HEK293 (cell line): ENCODE data around the gene CBLIF.

Source experiments
- CTCF ChIA-PET: fragments of 350-600 bp; formaldehyde crosslinking; extraction: SDS; loops from one replicate; lab custom pipeline; 2021; ENCODE audit warnings: antibody characterized with exemption; lab: Yijun Ruan, JAX
- POLR2A ChIA-PET: fragments of 300-600 bp; formaldehyde crosslinking; extraction: SDS; loops from one replicate; lab custom pipeline; 2020; ENCODE audit warnings: antibody characterized with exemption, inconsistent platforms; lab: Yijun Ruan, JAX
- H3K27ac ChIP-seq: fragments of 200-500 bp; sonication (Bioruptor generic); 2 replicates; pipeline ENCODE4 v1.5.1; 2014; ENCODE audit warnings: low read depth, low read length, control low read depth, inconsistent platforms; ENCODE audit errors: extremely low read depth
- H3K36me3 ChIP-seq, 2 experiments: fragments of 200-500 bp in 1 of 2; sonication (Bioruptor generic) in 1 of 2; 1 replicate in 1 of 2; 2 replicates in 1 of 2; pipeline ENCODE4 v1.5.1; 2014 to 2017; ENCODE audit warnings: inconsistent platforms in 2 of 2, low read length in 2 of 2; ENCODE audit not compliant: control insufficient read depth in 2 of 2, insufficient read depth in 1 of 2
- H3K4me1 ChIP-seq: fragments of 200-500 bp; sonication (Bioruptor generic); 2 replicates; pipeline ENCODE4 v1.5.1; 2014; ENCODE audit warnings: mild to moderate bottlenecking, low read length, inconsistent platforms; ENCODE audit not compliant: control insufficient read depth, insufficient read depth
- H3K4me3 ChIP-seq: 2 replicates; pipeline ENCODE4 v1.5.1; 2011; ENCODE audit warnings: low read depth, mild to moderate bottlenecking, control low read depth, low read length, moderate library complexity
- H3K9me3 ChIP-seq: fragments of 200-500 bp; sonication (Bioruptor generic); 2 replicates; pipeline ENCODE4 v1.5.1; 2014; ENCODE audit warnings: low read depth, low read length, inconsistent platforms; ENCODE audit not compliant: control insufficient read depth, insufficient read depth
- BCL11A ChIP-seq: fragments of 450-650 bp; formaldehyde crosslinking; IDR thresholded peaks from 2 replicates; pipeline ENCODE4 v1.5.1; 2016; ENCODE audit warnings: low read depth, missing biosample characterization, missing genetic modification characterization
- HOXA7 ChIP-seq: sonication (generic); formaldehyde crosslinking; IDR thresholded peaks from 2 replicates; pipeline ENCODE4 v1.8.1; 2022; ENCODE audit warnings: missing genetic modification reagents, borderline replicate concordance
- PATZ1 ChIP-seq: fragments of 450-650 bp; formaldehyde crosslinking; IDR thresholded peaks from 2 replicates; pipeline ENCODE4 v1.5.1; 2016; ENCODE audit warnings: missing biosample characterization, missing genetic modification characterization
- PRDM1 ChIP-seq: fragments of 450-650 bp; formaldehyde crosslinking; IDR thresholded peaks from 2 replicates; pipeline ENCODE4; 2016; ENCODE audit warnings: missing biosample characterization, missing genetic modification characterization
- SALL2 ChIP-seq: fragments of 450-650 bp; formaldehyde crosslinking; IDR thresholded peaks from 2 replicates; pipeline ENCODE4 v1.5.0; 2017; ENCODE audit warnings: missing biosample characterization, mild to moderate bottlenecking, missing genetic modification characterization, borderline replicate concordance
- SCRT1 ChIP-seq: fragments of 450-650 bp; formaldehyde crosslinking; IDR thresholded peaks from 2 replicates; pipeline ENCODE4 v1.5.1; 2016; ENCODE audit warnings: missing biosample characterization, missing genetic modification characterization, borderline replicate concordance
- SETDB1 ChIP-seq: IDR thresholded peaks from one replicate; pipeline ENCODE4 v1.6.1; 2017; ENCODE audit warnings: mild to moderate bottlenecking, low read length, moderate library complexity, mixed read lengths; ENCODE audit not compliant: insufficient read length
- ZNF133 ChIP-seq: fragments of 450-650 bp; formaldehyde crosslinking; IDR thresholded peaks from 2 replicates; pipeline ENCODE4 v1.5.1; 2016; ENCODE audit warnings: missing biosample characterization, missing genetic modification characterization
- ZNF148 ChIP-seq: fragments of 450-650 bp; formaldehyde crosslinking; IDR thresholded peaks from 2 replicates; pipeline ENCODE4 v1.5.0; 2017; ENCODE audit warnings: missing biosample characterization, missing genetic modification characterization, borderline replicate concordance
- ZNF157 ChIP-seq: fragments of 450-650 bp; formaldehyde crosslinking; IDR thresholded peaks from 2 replicates; pipeline ENCODE4 v1.5.1; 2016; ENCODE audit warnings: missing biosample characterization, missing genetic modification characterization
- ZNF16 ChIP-seq: fragments of 450-650 bp; formaldehyde crosslinking; IDR thresholded peaks from 2 replicates; pipeline ENCODE4 v1.5.1; 2016; ENCODE audit warnings: low read depth, missing biosample characterization, missing genetic modification characterization
- ZNF175 ChIP-seq: fragments of 450-650 bp; formaldehyde crosslinking; IDR thresholded peaks from 2 replicates; pipeline ENCODE4 v1.5.1; 2016; ENCODE audit warnings: missing biosample characterization, missing genetic modification characterization
- ZNF23 ChIP-seq: fragments of 450-650 bp; formaldehyde crosslinking; IDR thresholded peaks from 2 replicates; pipeline ENCODE4 v1.5.1; 2016; ENCODE audit warnings: missing biosample characterization, missing genetic modification characterization, borderline replicate concordance
- ZNF416 ChIP-seq: fragments of 450-650 bp; formaldehyde crosslinking; IDR thresholded peaks from 2 replicates; pipeline ENCODE4 v1.5.1; 2016; ENCODE audit warnings: missing biosample characterization, missing genetic modification characterization
- ZNF571 ChIP-seq: fragments of 450-650 bp; formaldehyde crosslinking; IDR thresholded peaks from 2 replicates; pipeline ENCODE4 v1.5.0; 2017; ENCODE audit warnings: missing biosample characterization, missing genetic modification characterization
- ZNF664 ChIP-seq: fragments of 450-650 bp; formaldehyde crosslinking; IDR thresholded peaks from 2 replicates; pipeline ENCODE4 v1.5.1; 2016; ENCODE audit warnings: missing biosample characterization, missing genetic modification characterization
- ZNF677 ChIP-seq: fragments of 450-650 bp; IDR thresholded peaks from 2 replicates; pipeline ENCODE4 v1.5.0; 2018; ENCODE audit warnings: missing biosample characterization, mild to moderate bottlenecking, missing genetic modification characterization, moderate library complexity
- ZNF701 ChIP-seq: fragments of 450-650 bp; formaldehyde crosslinking; IDR thresholded peaks from 2 replicates; pipeline ENCODE4 v1.5.1; 2016; ENCODE audit warnings: missing biosample characterization, missing genetic modification characterization
- ZNF707 ChIP-seq: fragments of 450-650 bp; formaldehyde crosslinking; IDR thresholded peaks from 2 replicates; pipeline ENCODE4 v1.5.1; 2016; ENCODE audit warnings: missing biosample characterization, missing genetic modification characterization
- ZSCAN16 ChIP-seq: fragments of 450-650 bp; formaldehyde crosslinking; IDR thresholded peaks from 2 replicates; pipeline ENCODE4 v1.5.1; 2016; ENCODE audit warnings: missing biosample characterization, missing genetic modification characterization
- TF ChIP-seq, protein P1 (sequence below): fragments of 450-650 bp; formaldehyde crosslinking; IDR thresholded peaks from 2 replicates; pipeline ENCODE4 v1.5.1; 2016; ENCODE audit warnings: missing biosample characterization, missing genetic modification characterization
- TF ChIP-seq, protein P2 (sequence below): fragments of 450-650 bp; formaldehyde crosslinking; IDR thresholded peaks from 2 replicates; pipeline ENCODE4; 2016; ENCODE audit warnings: missing biosample characterization, missing genetic modification characterization
- TF ChIP-seq, protein P3 (sequence below): fragments of 450-650 bp; formaldehyde crosslinking; IDR thresholded peaks from 2 replicates; pipeline ENCODE4 v1.5.1; 2017; ENCODE audit warnings: missing biosample characterization, missing genetic modification characterization

Gene CBLIF

GRCh38 chr11:59875856-59876519 is 30.7 kb upstream of the CBLIF start:
- ChIA-PET POLR2A (no interaction called here), CTCF (no interaction called here)
- TF ChIP-seq ZNF133 (tag by site-specific recombination): no peak
- H3K9me3 ChIP-seq: no peaks in the 10 kb centered on the region
- no peaks in the 10 kb centered on the region for H3K4me1 ChIP-seq
- no peak overlapping the region for H3K4me3 ChIP-seq
- no peak overlapping the region for H3K27ac ChIP-seq
- H3K36me3 ChIP-seq: no peaks in the 10 kb centered on the region

DNA sequence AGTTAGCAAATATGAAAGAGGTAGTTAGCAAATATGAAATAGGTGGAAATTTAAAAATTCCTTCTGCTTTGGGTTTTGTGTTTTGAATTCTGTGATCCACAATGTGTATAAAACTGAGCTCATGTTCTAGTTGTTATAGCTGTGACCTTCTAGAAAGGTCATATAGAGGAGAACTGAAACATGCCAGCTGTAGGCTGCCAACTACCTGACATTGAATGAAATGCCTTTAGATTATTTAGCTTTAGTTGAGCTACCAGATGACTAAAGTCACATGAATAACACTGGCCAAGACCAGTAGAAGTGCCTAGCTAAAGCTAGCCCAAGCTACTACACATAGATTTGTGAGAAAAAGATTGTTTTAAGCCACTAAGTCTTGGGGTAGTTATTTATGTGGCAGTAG is 26.8 kb upstream of the CBLIF start:
- ChIA-PET POLR2A (no interaction called here), CTCF (interaction anchor here (0.7 kb wide), 1 partner anchor 38 kb away, joined by 3 read pairs; no protein-coding TSS in a partner anchor)
- Histone ChIP-seq H3K9me3 (no peaks in the 10 kb centered on the region), H3K27ac (no peak overlapping the region), H3K36me3 (no peaks in the 10 kb centered on the region), H3K4me3 (no peak overlapping the region), H3K4me1 (no peaks in the 10 kb centered on the region)
- TF ChIP-seq HOXA7 (CRISPR knock-in tag): no peak
- TF ChIP-seq ZNF416 (tag by site-specific recombination): no peak
- no peak for TF ChIP-seq ZNF571 (tag by site-specific recombination)
- TF ChIP-seq ZNF133 (tag by site-specific recombination): no peak
- no peak for TF ChIP-seq BCL11A (tag by site-specific recombination)
- no peak for TF ChIP-seq ZNF175 (tag by site-specific recombination)
- TF ChIP-seq ZNF16: no peak
- TF ChIP-seq ZNF707 (tag by site-specific recombination): no peak
- TF ChIP-seq SETDB1: no peak
- no peak for TF ChIP-seq ZNF664 (tag by site-specific recombination)
- no peak for TF ChIP-seq SCRT1 (tag by site-specific recombination)
- TF ChIP-seq, protein P1, sequence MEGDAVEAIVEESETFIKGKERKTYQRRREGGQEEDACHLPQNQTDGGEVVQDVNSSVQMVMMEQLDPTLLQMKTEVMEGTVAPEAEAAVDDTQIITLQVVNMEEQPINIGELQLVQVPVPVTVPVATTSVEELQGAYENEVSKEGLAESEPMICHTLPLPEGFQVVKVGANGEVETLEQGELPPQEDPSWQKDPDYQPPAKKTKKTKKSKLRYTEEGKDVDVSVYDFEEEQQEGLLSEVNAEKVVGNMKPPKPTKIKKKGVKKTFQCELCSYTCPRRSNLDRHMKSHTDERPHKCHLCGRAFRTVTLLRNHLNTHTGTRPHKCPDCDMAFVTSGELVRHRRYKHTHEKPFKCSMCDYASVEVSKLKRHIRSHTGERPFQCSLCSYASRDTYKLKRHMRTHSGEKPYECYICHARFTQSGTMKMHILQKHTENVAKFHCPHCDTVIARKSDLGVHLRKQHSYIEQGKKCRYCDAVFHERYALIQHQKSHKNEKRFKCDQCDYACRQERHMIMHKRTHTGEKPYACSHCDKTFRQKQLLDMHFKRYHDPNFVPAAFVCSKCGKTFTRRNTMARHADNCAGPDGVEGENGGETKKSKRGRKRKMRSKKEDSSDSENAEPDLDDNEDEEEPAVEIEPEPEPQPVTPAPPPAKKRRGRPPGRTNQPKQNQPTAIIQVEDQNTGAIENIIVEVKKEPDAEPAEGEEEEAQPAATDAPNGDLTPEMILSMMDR: no peak
- TF ChIP-seq ZNF157 (tag by site-specific recombination): no peak
- no peak for TF ChIP-seq SALL2 (tag by site-specific recombination)
- TF ChIP-seq ZNF23 (tag by site-specific recombination): no peak
- TF ChIP-seq ZNF677 (tag by site-specific recombination): no peak
- no peak for TF ChIP-seq ZNF148 (tag by site-specific recombination)
- no peak for TF ChIP-seq ZSCAN16
- TF ChIP-seq, all 188 proteins: peak for 0

DNA sequence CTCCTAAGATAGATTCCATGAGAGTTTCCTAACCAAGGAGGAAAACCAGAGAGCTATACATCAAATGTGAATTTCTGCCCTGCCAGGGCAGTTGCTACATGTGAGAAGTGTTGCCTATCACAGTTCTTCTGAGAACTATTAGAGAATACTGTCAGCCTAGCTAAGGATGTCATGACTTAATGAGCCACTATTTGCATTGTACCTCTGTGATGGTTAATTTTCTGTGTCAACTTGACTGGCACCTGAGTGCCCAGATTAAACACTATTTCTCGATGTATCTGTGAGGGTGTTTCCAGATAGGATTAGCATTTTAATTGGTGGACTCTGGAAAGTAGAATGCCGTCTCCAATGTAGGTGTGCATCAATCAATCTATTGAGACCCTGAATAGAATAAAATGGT is 22.6 kb upstream of the CBLIF start:
- H3K4me3 ChIP-seq: no peak overlapping the region
- H3K27ac ChIP-seq: no peak overlapping the region
- POLR2A ChIA-PET: no interaction called here
- no peaks in the 10 kb centered on the region for H3K9me3 ChIP-seq
- CTCF ChIA-PET: interaction anchor here (0.6 kb wide), 1 partner anchor 468 kb away, joined by 5 read pairs; no protein-coding TSS in a partner anchor
- no peaks in the 10 kb centered on the region for H3K36me3 ChIP-seq
- H3K4me1 ChIP-seq: no peaks in the 10 kb centered on the region
- no peak for TF ChIP-seq PRDM1 (tag by site-specific recombination)
- no peak for TF ChIP-seq ZNF701 (tag by site-specific recombination)
- TF ChIP-seq PATZ1: no peak
- TF ChIP-seq, protein P2, sequence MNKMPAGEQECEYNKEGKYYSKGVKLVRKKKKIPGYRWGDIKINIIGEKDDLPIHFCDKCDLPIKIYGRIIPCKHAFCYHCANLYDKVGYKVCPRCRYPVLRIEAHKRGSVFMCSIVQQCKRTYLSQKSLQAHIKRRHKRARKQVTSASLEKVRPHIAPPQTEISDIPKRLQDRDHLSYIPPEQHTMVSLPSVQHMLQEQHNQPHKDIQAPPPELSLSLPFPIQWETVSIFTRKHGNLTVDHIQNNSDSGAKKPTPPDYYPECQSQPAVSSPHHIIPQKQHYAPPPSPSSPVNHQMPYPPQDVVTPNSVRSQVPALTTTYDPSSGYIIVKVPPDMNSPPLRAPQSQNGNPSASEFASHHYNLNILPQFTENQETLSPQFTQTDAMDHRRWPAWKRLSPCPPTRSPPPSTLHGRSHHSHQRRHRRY (tag by site-specific recombination): no peak
- TF ChIP-seq, protein P3, sequence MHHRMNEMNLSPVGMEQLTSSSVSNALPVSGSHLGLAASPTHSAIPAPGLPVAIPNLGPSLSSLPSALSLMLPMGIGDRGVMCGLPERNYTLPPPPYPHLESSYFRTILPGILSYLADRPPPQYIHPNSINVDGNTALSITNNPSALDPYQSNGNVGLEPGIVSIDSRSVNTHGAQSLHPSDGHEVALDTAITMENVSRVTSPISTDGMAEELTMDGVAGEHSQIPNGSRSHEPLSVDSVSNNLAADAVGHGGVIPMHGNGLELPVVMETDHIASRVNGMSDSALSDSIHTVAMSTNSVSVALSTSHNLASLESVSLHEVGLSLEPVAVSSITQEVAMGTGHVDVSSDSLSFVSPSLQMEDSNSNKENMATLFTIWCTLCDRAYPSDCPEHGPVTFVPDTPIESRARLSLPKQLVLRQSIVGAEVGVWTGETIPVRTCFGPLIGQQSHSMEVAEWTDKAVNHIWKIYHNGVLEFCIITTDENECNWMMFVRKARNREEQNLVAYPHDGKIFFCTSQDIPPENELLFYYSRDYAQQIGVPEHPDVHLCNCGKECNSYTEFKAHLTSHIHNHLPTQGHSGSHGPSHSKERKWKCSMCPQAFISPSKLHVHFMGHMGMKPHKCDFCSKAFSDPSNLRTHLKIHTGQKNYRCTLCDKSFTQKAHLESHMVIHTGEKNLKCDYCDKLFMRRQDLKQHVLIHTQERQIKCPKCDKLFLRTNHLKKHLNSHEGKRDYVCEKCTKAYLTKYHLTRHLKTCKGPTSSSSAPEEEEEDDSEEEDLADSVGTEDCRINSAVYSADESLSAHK: no peak
